Parathyroid adenoma (tissue), 2 donors: Measurements from ENCODE around the gene COLQ.
A peak's percentile ranks its signal among the peaks of the same experiment; 100 is the strongest.

Experiments used
- H2AFZ ChIP-seq: fragments of 300-600 bp; sonication (generic); one replicate; pipeline ENCODE4 v1.7.0; 2017; ENCODE audit warnings: antibody characterized with exemption, mild to moderate bottlenecking
- H3K27ac ChIP-seq: fragments of 300-600 bp; sonication (generic); one replicate; pipeline ENCODE4 v1.7.0; 2017
- H3K27me3 ChIP-seq: fragments of 300-600 bp; sonication (generic); one replicate; pipeline ENCODE4 v1.7.0; 2017; ENCODE audit warnings: low read length; ENCODE audit not compliant: control insufficient read depth, insufficient read depth
- H3K36me3 ChIP-seq: fragments of 300-600 bp; sonication (generic); one replicate; pipeline ENCODE4 v1.7.0; 2017; ENCODE audit warnings: low read length; ENCODE audit not compliant: control insufficient read depth, insufficient read depth
- H3K4me1 ChIP-seq: fragments of 300-600 bp; sonication (generic); one replicate; pipeline ENCODE4 v1.7.0; 2017; ENCODE audit warnings: control low read depth
- H3K4me2 ChIP-seq: fragments of 300-600 bp; sonication (generic); one replicate; pipeline ENCODE4 v1.7.0; 2017; ENCODE audit warnings: low read length
- H3K4me3 ChIP-seq: fragments of 300-600 bp; sonication (generic); one replicate; pipeline ENCODE4 v1.7.0; 2017; ENCODE audit warnings: low read depth, low read length
- H3K79me2 ChIP-seq: fragments of 300-600 bp; sonication (generic); one replicate; pipeline ENCODE4 v1.7.0; 2017; ENCODE audit warnings: control low read depth
- H3K9ac ChIP-seq: fragments of 300-600 bp; sonication (generic); one replicate; pipeline ENCODE4 v1.7.0; 2017; ENCODE audit warnings: mild to moderate bottlenecking
- H3K9me3 ChIP-seq: fragments of 300-600 bp; sonication (generic); one replicate; pipeline ENCODE4 v1.7.0; 2017; ENCODE audit warnings: low read length; ENCODE audit not compliant: control insufficient read depth
- CTCF ChIP-seq: fragments of 300-600 bp; sonication (generic); IDR thresholded peaks from one replicate; pipeline ENCODE4 v1.7.0; 2017; ENCODE audit warnings: antibody characterized with exemption, mild to moderate bottlenecking
- donor health status: primary hyperparathyroidism.

The COLQ gene

GRCh38 chr3:15405448-15406050, 116.0 kb downstream of the COLQ start:
- Histone ChIP-seq H3K4me3 (no peak overlapping the region), H3K27ac (no peak overlapping the region)

GRCh38 chr3:15404767-15405166, 116.7 kb downstream of the COLQ start:
- H3K4me3 ChIP-seq: no peak overlapping the region
- no peaks in the 10 kb centered on the region for H3K9me3 ChIP-seq
- TF ChIP-seq CTCF: no peak

More at GRCh38 chr3:15405448-15406050, 116.0 kb downstream of the COLQ start:
- TF ChIP-seq CTCF: peak; percentile 77
- H3K36me3 ChIP-seq: no peaks in the 10 kb centered on the region
- no peaks in the 10 kb centered on the region for H3K4me1 ChIP-seq
- H2AFZ ChIP-seq: no peak overlapping the region
- no peak overlapping the region for H3K9ac ChIP-seq
- no peak overlapping the region for H3K4me2 ChIP-seq
- H3K27me3 ChIP-seq: no peaks in the 10 kb centered on the region
- H3K79me2 ChIP-seq: no peaks in the 10 kb centered on the region
- H3K9me3 ChIP-seq: no peaks in the 10 kb centered on the region

GRCh38 chr3:15403965-15404364, 117.5 kb downstream of the COLQ start:
- Histone ChIP-seq H3K27me3 (no peaks in the 10 kb centered on the region), H3K9ac (no peak overlapping the region), H3K4me3 (no peak overlapping the region), H3K27ac (no peak overlapping the region), H3K36me3 (no peaks in the 10 kb centered on the region), H3K4me1 (no peaks in the 10 kb centered on the region), H3K4me2 (no peak overlapping the region), H3K9me3 (no peaks in the 10 kb centered on the region), H3K79me2 (no peaks in the 10 kb centered on the region), H2AFZ (no peak overlapping the region)
- TF ChIP-seq CTCF: no peak

More at GRCh38 chr3:15404767-15405166, 116.7 kb downstream of the COLQ start:
- H3K4me2 ChIP-seq: no peak overlapping the region
- H3K27ac ChIP-seq: no peak overlapping the region
- no peaks in the 10 kb centered on the region for H3K4me1 ChIP-seq
- no peaks in the 10 kb centered on the region for H3K36me3 ChIP-seq
- no peaks in the 10 kb centered on the region for H3K79me2 ChIP-seq
- H2AFZ ChIP-seq: no peak overlapping the region
- H3K27me3 ChIP-seq: no peaks in the 10 kb centered on the region
- no peak overlapping the region for H3K9ac ChIP-seq

GRCh38 chr3:15403495-15403894, 118.0 kb downstream of the COLQ start:
- H3K36me3 ChIP-seq: no peaks in the 10 kb centered on the region
- H3K27me3 ChIP-seq: no peaks in the 10 kb centered on the region
- H3K9ac ChIP-seq: no peak overlapping the region
- no peaks in the 10 kb centered on the region for H3K9me3 ChIP-seq
- H3K79me2 ChIP-seq: no peaks in the 10 kb centered on the region
- no peak overlapping the region for H2AFZ ChIP-seq
- no peak for TF ChIP-seq CTCF
- no peaks in the 10 kb centered on the region for H3K4me1 ChIP-seq
- H3K27ac ChIP-seq: no peak overlapping the region
- no peak overlapping the region for H3K4me3 ChIP-seq
- no peak overlapping the region for H3K4me2 ChIP-seq

GRCh38 chr3:15401936-15402335, 119.6 kb downstream of the COLQ start:
- H3K4me1 ChIP-seq: no peaks in the 10 kb centered on the region
- H3K4me3 ChIP-seq: no peak overlapping the region

More at GRCh38 chr3:15401936-15402335, 119.6 kb downstream of the COLQ start:
- Histone ChIP-seq H3K27ac (no peak overlapping the region), H3K27me3 (no peaks in the 10 kb centered on the region), H2AFZ (no peak overlapping the region), H3K9ac (no peak overlapping the region), H3K36me3 (no peaks in the 10 kb centered on the region), H3K79me2 (no peaks in the 10 kb centered on the region), H3K4me2 (no peak overlapping the region), H3K9me3 (no peaks in the 10 kb centered on the region)
- TF ChIP-seq CTCF: no peak
